GM12891 (cell line): ENCODE results near the gene MFGE8.

Experiments used
- POLR2A ChIP-seq: IDR thresholded peaks from 2 replicates; pipeline ENCODE4 v1.6.1; 2011; ENCODE audit warnings: low read depth, low read length, control low read depth
- POLR2AphosphoS5 ChIP-seq: IDR thresholded peaks from 2 replicates; pipeline ENCODE4 v1.6.1; 2011; ENCODE audit warnings: low read depth, low read length, control low read depth

- TF ChIP-seq POLR2AphosphoS5, result no peak
- no peak for TF ChIP-seq POLR2A
Observed at GRCh38 chr15:88901508-88902220, 11.5 kb downstream of the MFGE8 start.
